HCT116 (cell line): Measurements from ENCODE around the gene INSIG2. TPM values are rescaled to one million over a fixed set of nuclear protein-coding genes. Genes with fewer than 3 reads are reported as not detected.

Source experiments
- ATAC-seq: fragments of 200-7000 bp; cut with Tn5 transposase; 2 replicates; pipeline ENCODE4 v1.9.1; 2020; ENCODE audit warnings: mild to moderate bottlenecking, moderate library complexity
- BruUV-seq: library from RNA; stranded (reverse); fragments of 400-500 nt; replicated peaks from 2 replicates; lab custom pipeline; 2021; lab: Mats Ljungman, UMichigan
- CTCF ChIA-PET: fragments of 300-600 bp; sonication (Branson Sonifier 250); formaldehyde crosslinking; loops from one replicate; lab custom pipeline; 2021; ENCODE audit warnings: antibody characterized with exemption; lab: Charles Lee
- POLR2A ChIA-PET: fragments of 300-600, 350-600 bp; sonication (Branson Sonifier 250); formaldehyde crosslinking; loops from one replicate; lab custom pipeline; 2021; ENCODE audit warnings: antibody characterized with exemption; lab: Charles Lee
- RAD21 ChIA-PET, 2 experiments: fragments of 300-600 bp; sonication (Branson Sonifier 250); formaldehyde crosslinking; loops; one replicate each; lab custom pipeline; 2023; ENCODE audit warnings: low total read pairs in 2 of 2; ENCODE audit not compliant: uncharacterized antibody in 2 of 2, unreplicated experiment in 2 of 2, low non-redundant PET in 1 of 2; lab: Charles Lee
- DNase-seq: peaks from one replicate; pipeline ENCODE4 v3.0.0-alpha.2; 2010; ENCODE audit warnings: low read depth, low spot score
- H2AFZ ChIP-seq: fragments of 200-600 bp; shearing (Covaris generic), sonication (generic); 2 replicates; pipeline ENCODE4 v1.6.1; 2017; ENCODE audit warnings: low read depth, mixed run types, mixed read lengths, antibody characterized with exemption, low read length; ENCODE audit not compliant: poor library complexity, severe bottlenecking
- H3K27ac ChIP-seq: 2 replicates; pipeline ENCODE4 v1.5.1; 2012; ENCODE audit warnings: low read depth, low read length
- H3K27me3 ChIP-seq: fragments of 200-600 bp; sonication (generic); 2 replicates; pipeline ENCODE4 v1.6.1; 2016; ENCODE audit warnings: mixed run types, low read length, mixed read lengths; ENCODE audit not compliant: insufficient read depth
- H3K36me3 ChIP-seq, 2 experiments: fragments of 200-500 bp in 1 of 2; fragments of 200-600 bp in 1 of 2; sonication (Bioruptor generic) in 1 of 2; sonication (generic) in 1 of 2; 2 replicates each; pipeline versions ENCODE4 v1.5.1 to v1.6.1; 2014 to 2016; ENCODE audit warnings: low read length in 2 of 2, inconsistent platforms in 1 of 2, mixed read lengths in 1 of 2, mixed run types in 1 of 2; ENCODE audit not compliant: insufficient read depth in 2 of 2, control insufficient read depth in 1 of 2
- H3K4me1 ChIP-seq, 2 experiments: fragments of 200-600 bp in 1 of 2; sonication (generic) in 1 of 2; 2 replicates each; pipeline versions ENCODE4 v1.5.1 to v1.6.1; 2012 to 2017; ENCODE audit warnings: low read length in 2 of 2, inconsistent platforms in 1 of 2, mild to moderate bottlenecking in 1 of 2, mixed read lengths in 1 of 2, mixed run types in 1 of 2, moderate library complexity in 1 of 2; ENCODE audit not compliant: insufficient read depth in 2 of 2, control insufficient read depth in 1 of 2
- H3K4me2 ChIP-seq: fragments of 200-600 bp; sonication (generic); 2 replicates; pipeline ENCODE4 v1.6.1; 2017; ENCODE audit warnings: mixed run types, low read length, mixed read lengths
- H3K4me3 ChIP-seq, 2 experiments: fragments of 200-600 bp in 1 of 2; sonication (generic) in 1 of 2; replicated peaks in 1 of 2; 2 replicates each; pipeline ENCODE4 v1.5.1; 2011 to 2016; ENCODE audit warnings: low read length in 2 of 2, control low read depth in 1 of 2, low read depth in 1 of 2, mild to moderate bottlenecking in 1 of 2, mixed read lengths in 1 of 2, mixed run types in 1 of 2
- H3K79me2 ChIP-seq: fragments of 200-600 bp; sonication (generic); 2 replicates; pipeline ENCODE4 v1.6.1; 2017; ENCODE audit warnings: mild to moderate bottlenecking, mixed run types, low read length, moderate library complexity, mixed read lengths; ENCODE audit not compliant: insufficient read depth
- H3K9ac ChIP-seq: fragments of 200-600 bp; sonication (generic); 2 replicates; pipeline ENCODE4 v1.6.1; 2016; ENCODE audit warnings: low read length, mixed read lengths
- H3K9me2 ChIP-seq: fragments of 200-600 bp; sonication (generic), shearing (Covaris generic); 2 replicates; pipeline ENCODE4 v1.6.1; 2017; ENCODE audit warnings: mixed run types, mild to moderate bottlenecking, moderate library complexity; ENCODE audit not compliant: insufficient read depth
- H3K9me3 ChIP-seq, 2 experiments: fragments of 200-500 bp in 1 of 2; fragments of 200-600 bp in 1 of 2; sonication (Bioruptor generic) in 1 of 2; sonication (generic) in 1 of 2; 2 replicates each; pipeline ENCODE4 v1.6.1; 2014 to 2017; ENCODE audit warnings: low read length in 2 of 2, mixed read lengths in 2 of 2, inconsistent platforms in 1 of 2, low read depth in 1 of 2, mild to moderate bottlenecking in 1 of 2, mixed run types in 1 of 2, moderate library complexity in 1 of 2; ENCODE audit not compliant: control insufficient read depth in 1 of 2, insufficient read depth in 1 of 2
- H4K20me1 ChIP-seq: fragments of 200-600 bp; sonication (generic), shearing (Covaris generic); 2 replicates; pipeline ENCODE4 v1.6.1; 2017; ENCODE audit warnings: mixed run types, mild to moderate bottlenecking, moderate library complexity; ENCODE audit not compliant: insufficient read depth
- CEBPB ChIP-seq: IDR thresholded peaks from 2 replicates; pipeline ENCODE4 v1.6.1; 2012; ENCODE audit warnings: low read depth
- CTCF ChIP-seq, 3 experiments: fragments of 200-600 bp in 1 of 3; sonication (generic) in 1 of 3; IDR thresholded peaks in 2 of 3; conservative IDR thresholded peaks in 1 of 3; 2 replicates each; pipeline ENCODE4 v1.5.1; 2012 to 2017; ENCODE audit warnings: low read depth in 2 of 3, low read length in 2 of 3, antibody characterized with exemption in 1 of 3, borderline replicate concordance in 1 of 3, control low read depth in 1 of 3, mild to moderate bottlenecking in 1 of 3, mixed read lengths in 1 of 3, mixed run types in 1 of 3, moderate library complexity in 1 of 3; ENCODE audit not compliant: insufficient read depth in 1 of 3
- EZH2phosphoT487 ChIP-seq: fragments of 200-600 bp; IDR thresholded peaks from 2 replicates; pipeline ENCODE4 v1.6.1; 2018; ENCODE audit warnings: antibody characterized with exemption, borderline replicate concordance
- POLR2A ChIP-seq: IDR thresholded peaks from 2 replicates; pipeline ENCODE4 v1.7.0; 2011; ENCODE audit warnings: borderline replicate concordance; ENCODE audit not compliant: insufficient read depth, insufficient read length; ENCODE audit errors: extremely low read depth
- POLR2AphosphoS5 ChIP-seq: IDR thresholded peaks from 2 replicates; pipeline ENCODE4 v1.6.1; 2011; ENCODE audit warnings: mild to moderate bottlenecking, low read depth, low read length, moderate library complexity
- REST ChIP-seq: IDR thresholded peaks from 2 replicates; pipeline ENCODE4 v1.6.1; 2012; ENCODE audit warnings: low read depth
- SRF ChIP-seq: IDR thresholded peaks from 2 replicates; pipeline ENCODE4 v1.6.1; 2012; ENCODE audit warnings: low read depth
- YY1 ChIP-seq: IDR thresholded peaks from 2 replicates; pipeline ENCODE4 v1.6.1; 2011; ENCODE audit warnings: low read length, low read depth, moderate library complexity, mild to moderate bottlenecking; ENCODE audit not compliant: insufficient replicate concordance; ENCODE audit errors: extremely low read depth
- ZBTB33 ChIP-seq: IDR thresholded peaks from 2 replicates; pipeline ENCODE4 v1.6.1; 2011; ENCODE audit warnings: mild to moderate bottlenecking, low read length, moderate library complexity; ENCODE audit not compliant: insufficient replicate concordance; ENCODE audit errors: extremely low read depth
- ZFX ChIP-seq: fragments of 450-650 bp; IDR thresholded peaks from 2 replicates; pipeline ENCODE4 v1.6.1; 2017
- ZNF274 ChIP-seq: fragments of 200-500 bp; sonication (Bioruptor generic); IDR thresholded peaks from 2 replicates; pipeline ENCODE4 v1.6.1; 2014; ENCODE audit warnings: mild to moderate bottlenecking, low read depth, low read length, inconsistent platforms
- intact Hi-C: fragments of 100-400 bp; cut with micrococcal nuclease; formaldehyde crosslinking; loops from 2 replicates; pipeline ENCODE4 v1.10.0; 2022
- total RNA-seq: library from RNA; stranded (reverse); gene quantifications from one replicate; pipeline ENCODE4 v1.2.1, GENCODE V29; 2021; ENCODE audit not compliant: unreplicated experiment

INSIG2 gene
- total RNA-seq, 1 experiment from 2014 or later = 21.8 TPM

GRCh38 chr2:118095610-118096009, 7.3 kb downstream of the INSIG2 start:
- Histone ChIP-seq H2AFZ (no peak overlapping the region), H3K27ac (no peak overlapping the region), H3K4me1 (peaks cover under 1 to 1% of the 10 kb centered on the region in 2 experiments; a peak in 3 of 4 replicates), H3K4me2 (no peak overlapping the region), H3K9me2 (no peaks in the 10 kb centered on the region), H3K79me2 (peaks cover 72% of the 10 kb centered on the region), H3K4me3 (no peak overlapping the region), H3K9ac (no peak overlapping the region), H3K36me3 (0 out of 4 replicates have a peak, but pooled peaks cover 0 to 4% of the 10 kb centered on the region in 2 experiments), H4K20me1 (no peaks in the 10 kb centered on the region), H3K9me3 (no peaks in the 10 kb centered on the region), H3K27me3 (no peaks in the 10 kb centered on the region)
- CTCF ChIA-PET = no interaction called here
- RAD21 ChIA-PET = no interaction called here
- DNase-seq = no peak
- intact Hi-C loops = no loop called here
- POLR2A ChIA-PET = no interaction called here
- no peak for ATAC-seq
- TF ChIP-seq ZFX = no peak
- TF ChIP-seq ZNF274 = no peak
- TF ChIP-seq CTCF (IDR thresholded peaks at IDR 0.05 in 2 of 3, conservative IDR thresholded peaks at IDR 0.05 in 1 of 3; ENCODE audit: borderline replicate concordance in 1 of 3, insufficient read depth in 1 of 3, low read depth in 2 of 3, low read length in 2 of 3) = no peak
- TF ChIP-seq ZBTB33 = no peak
- TF ChIP-seq CEBPB = no peak
- TF ChIP-seq POLR2AphosphoS5 = no peak
- TF ChIP-seq EZH2phosphoT487 = no peak
- no peak for TF ChIP-seq YY1
- TF ChIP-seq REST = no peak
- no peak for TF ChIP-seq SRF
- no peak for TF ChIP-seq POLR2A
- BruUV-seq = no TSS peak
